Ascending aorta (tissue), 2 donors: Measurements from ENCODE around the gene HNRNPCL2. TPM values are rescaled to one million over a fixed set of nuclear protein-coding genes. Genes with fewer than 3 reads are reported as not detected.
"Not testable (repeated sequence)": the region's sequence is repeated elsewhere in the genome, so short reads cannot be mapped to it uniquely, and the experiment has no call there.

Experiments
- DNase-seq, 2 donors: peaks; one replicate each; pipeline ENCODE4 v3.0.0-alpha.2; 2019; ENCODE audit warnings: low spot score in 2 of 2
- H3K27ac ChIP-seq, 2 donors: fragments of 200-600 bp; sonication (generic); one replicate each; pipeline ENCODE4 v1.5.1; 2016 to 2017; ENCODE audit warnings: mild to moderate bottlenecking in 1 of 2
- H3K27me3 ChIP-seq: fragments of 200-600 bp; sonication (generic); one replicate; pipeline ENCODE4 v1.5.1; 2017
- H3K36me3 ChIP-seq, 2 donors: fragments of 200-600 bp; sonication (generic); one replicate each; pipeline ENCODE4 v1.5.1; 2016
- H3K4me1 ChIP-seq, 2 donors: fragments of 200-600 bp; sonication (generic); one replicate each; pipeline ENCODE4 v1.5.1; 2016 to 2017; ENCODE audit warnings: mild to moderate bottlenecking in 1 of 2
- H3K4me3 ChIP-seq, 2 donors: fragments of 200-600 bp; sonication (generic); one replicate each; pipeline ENCODE4 v1.5.1; 2016 to 2017; ENCODE audit warnings: mild to moderate bottlenecking in 1 of 2
- H3K9me3 ChIP-seq, 2 donors: fragments of 200-600 bp; sonication (generic); one replicate each; pipeline ENCODE4 v1.5.1; 2016
- intact Hi-C: fragments of 100-400 bp; cut with DNase I; formaldehyde crosslinking; loops from one replicate; pipeline ENCODE4 v1.15.1; 2023
- total RNA-seq: library from RNA; depleted of rRNA; stranded (reverse); fragments of >200 nt; gene quantifications from one replicate; pipeline ENCODE4 v1.1.0, GENCODE V29; 2016

The HNRNPCL2 gene
- not detected for total RNA-seq

DNA sequence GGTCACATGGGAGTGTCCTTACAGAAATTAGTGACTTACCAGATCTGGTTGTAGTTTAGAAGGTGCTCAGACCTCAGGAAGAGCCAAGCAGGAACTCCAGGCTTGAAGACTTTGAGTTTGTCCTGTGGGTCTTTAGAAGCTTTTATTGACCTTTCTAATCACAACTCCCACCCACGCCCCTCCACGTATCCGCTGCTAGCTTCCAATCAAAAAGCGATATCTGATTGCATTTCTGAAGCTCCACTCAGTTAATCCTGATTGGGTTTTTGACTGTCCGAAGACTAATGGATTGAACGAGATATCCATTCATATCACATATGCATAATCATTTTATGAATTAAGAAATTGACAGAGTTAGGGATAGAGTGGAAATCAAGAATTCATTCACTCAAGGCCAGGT, at the start of gene HNRNPCL2:
Gene HNRNPCL2 (minus strand): TSS at position 101 of the 400 bp plus-strand sequence. CDS start 454 bp downstream, outside the sequence.
- DNase-seq, H3K9me3 ChIP-seq, H3K4me3 ChIP-seq, intact Hi-C loops, H3K36me3 ChIP-seq, H3K4me1 ChIP-seq, H3K27me3 ChIP-seq, H3K27ac ChIP-seq: not testable (repeated sequence)

DNA sequence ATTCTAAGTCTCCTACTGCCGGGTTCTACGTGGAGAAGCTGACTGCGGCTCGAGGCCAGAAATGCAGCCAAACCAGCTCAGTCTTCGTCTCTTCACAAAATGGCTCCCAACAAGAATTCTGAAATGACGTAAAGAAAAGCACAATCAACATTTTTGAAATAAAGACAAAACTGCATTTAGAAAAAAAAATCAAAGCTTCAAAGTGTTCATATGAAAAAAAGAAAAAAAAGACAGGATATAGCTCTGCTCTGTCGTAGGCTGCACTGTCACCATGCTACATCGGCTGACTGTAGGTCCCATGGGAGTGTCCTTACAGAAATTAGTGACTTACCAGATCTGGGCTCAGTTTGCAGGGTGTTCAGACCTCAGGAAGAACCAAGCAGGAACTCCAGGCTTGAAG, 48.9 kb upstream of the HNRNPCL2 start, which contains the start of gene HNRNPCL4:
Gene HNRNPCL4 (minus strand): TSS at position 101 of the 400 bp plus-strand sequence. CDS start 164 bp downstream, outside the sequence.
- intact Hi-C loops, H3K36me3 ChIP-seq, DNase-seq: not testable (repeated sequence)

DNA sequence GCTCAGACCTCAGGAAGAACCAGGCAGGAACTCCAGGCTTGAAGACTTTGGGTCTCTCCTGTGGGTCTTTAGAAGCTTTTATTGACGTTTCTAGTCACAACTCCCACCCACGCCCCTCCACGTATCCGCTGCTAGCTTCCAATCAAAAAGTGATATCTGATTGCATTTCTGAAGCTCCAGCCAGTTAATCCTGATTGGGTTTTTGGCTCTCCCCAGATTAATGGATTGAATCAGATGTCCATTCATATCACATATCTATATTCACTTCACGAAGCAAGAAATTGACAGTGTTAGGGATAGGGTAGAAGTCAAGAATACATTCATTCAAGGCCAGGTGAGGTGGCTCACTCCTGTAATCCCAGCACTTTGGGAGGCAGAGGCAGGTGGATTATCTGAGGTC, 39.3 kb upstream of the HNRNPCL2 start, which contains the start of gene PRAMEF26:
Gene PRAMEF26 (minus strand): TSS at position 101 of the 400 bp plus-strand sequence. CDS start 2,914 bp downstream, outside the sequence.
- intact Hi-C loops, DNase-seq, H3K4me1 ChIP-seq, H3K27ac ChIP-seq, H3K4me3 ChIP-seq, H3K36me3 ChIP-seq, H3K27me3 ChIP-seq, H3K9me3 ChIP-seq: not testable (repeated sequence)

More for the DNA sequence above, 48.9 kb upstream of the HNRNPCL2 start, which contains the start of gene HNRNPCL4:
- not testable (repeated sequence) for H3K27ac ChIP-seq, H3K4me3 ChIP-seq, H3K9me3 ChIP-seq, H3K4me1 ChIP-seq, H3K27me3 ChIP-seq

DNA sequence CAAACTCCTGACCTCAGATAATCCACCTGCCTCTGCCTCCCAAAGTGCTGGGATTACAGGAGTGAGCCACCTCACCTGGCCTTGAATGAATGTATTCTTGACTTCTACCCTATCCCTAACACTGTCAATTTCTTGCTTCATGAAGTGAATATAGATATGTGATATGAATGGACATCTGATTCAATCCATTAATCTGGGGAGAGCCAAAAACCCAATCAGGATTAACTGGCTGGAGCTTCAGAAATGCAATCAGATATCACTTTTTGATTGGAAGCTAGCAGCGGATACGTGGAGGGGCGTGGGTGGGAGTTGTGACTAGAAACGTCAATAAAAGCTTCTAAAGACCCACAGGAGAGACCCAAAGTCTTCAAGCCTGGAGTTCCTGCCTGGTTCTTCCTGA, 46.2 kb downstream of the HNRNPCL2 start, which contains the start of gene PRAMEF25:
Gene PRAMEF25 (plus strand): TSS at position 301 of the 400 bp plus-strand sequence. CDS start 2,920 bp downstream, outside the sequence.
- H3K4me1 ChIP-seq, H3K36me3 ChIP-seq, intact Hi-C loops, H3K9me3 ChIP-seq, H3K27ac ChIP-seq, H3K27me3 ChIP-seq, H3K4me3 ChIP-seq, DNase-seq: not testable (repeated sequence)

Other genes starting within 250 kb of the HNRNPCL2 start
- gene PRAMEF4, start 230.7 kb downstream of the HNRNPCL2 start, total RNA-seq, result not detected
- not detected for gene PRAMEF10, start 218.6 kb downstream of the HNRNPCL2 start, total RNA-seq
- not detected for gene PRAMEF7, start 200.2 kb downstream of the HNRNPCL2 start, total RNA-seq
- not detected for gene PRAMEF6, start 169.3 kb downstream of the HNRNPCL2 start, total RNA-seq
- gene PRAMEF27, start 60.3 kb downstream of the HNRNPCL2 start, total RNA-seq, result not detected
- not detected for gene HNRNPCL3, start 56.1 kb downstream of the HNRNPCL2 start, total RNA-seq
- gene PRAMEF25, start 46.1 kb downstream of the HNRNPCL2 start, total RNA-seq, result not detected
- gene PRAMEF26, start 39.2 kb upstream of the HNRNPCL2 start, total RNA-seq, result not detected
- gene HNRNPCL4, start 48.8 kb upstream of the HNRNPCL2 start, total RNA-seq, result not detected
- gene PRAMEF9, start 55.0 kb upstream of the HNRNPCL2 start, total RNA-seq, result not detected
- not detected for gene PRAMEF13, start 84.6 kb upstream of the HNRNPCL2 start, total RNA-seq
- gene PRAMEF18, start 109.3 kb upstream of the HNRNPCL2 start, total RNA-seq, result not detected
- gene PRAMEF5, start 137.3 kb upstream of the HNRNPCL2 start, total RNA-seq, result not detected
- gene PRAMEF8, start 168.3 kb upstream of the HNRNPCL2 start, total RNA-seq, result not detected
- gene PRAMEF33, start 186.7 kb upstream of the HNRNPCL2 start, total RNA-seq, result not detected
- gene PRAMEF15, start 198.7 kb upstream of the HNRNPCL2 start, total RNA-seq, result not detected
- gene PRAMEF14, start 230.3 kb upstream of the HNRNPCL2 start, total RNA-seq, result not detected